ENCODE data around the gene SUFU. TPM values are rescaled to one million over a fixed set of nuclear protein-coding genes. Genes with fewer than 3 reads are reported as not detected.

Gene SUFU
- total and polyA plus RNA-seq, 2 of the 8 experiments (the other 6 are each of a cell fraction or from before 2014, with no cell fraction given): 7.0 to 10.8 TPM

DNA sequence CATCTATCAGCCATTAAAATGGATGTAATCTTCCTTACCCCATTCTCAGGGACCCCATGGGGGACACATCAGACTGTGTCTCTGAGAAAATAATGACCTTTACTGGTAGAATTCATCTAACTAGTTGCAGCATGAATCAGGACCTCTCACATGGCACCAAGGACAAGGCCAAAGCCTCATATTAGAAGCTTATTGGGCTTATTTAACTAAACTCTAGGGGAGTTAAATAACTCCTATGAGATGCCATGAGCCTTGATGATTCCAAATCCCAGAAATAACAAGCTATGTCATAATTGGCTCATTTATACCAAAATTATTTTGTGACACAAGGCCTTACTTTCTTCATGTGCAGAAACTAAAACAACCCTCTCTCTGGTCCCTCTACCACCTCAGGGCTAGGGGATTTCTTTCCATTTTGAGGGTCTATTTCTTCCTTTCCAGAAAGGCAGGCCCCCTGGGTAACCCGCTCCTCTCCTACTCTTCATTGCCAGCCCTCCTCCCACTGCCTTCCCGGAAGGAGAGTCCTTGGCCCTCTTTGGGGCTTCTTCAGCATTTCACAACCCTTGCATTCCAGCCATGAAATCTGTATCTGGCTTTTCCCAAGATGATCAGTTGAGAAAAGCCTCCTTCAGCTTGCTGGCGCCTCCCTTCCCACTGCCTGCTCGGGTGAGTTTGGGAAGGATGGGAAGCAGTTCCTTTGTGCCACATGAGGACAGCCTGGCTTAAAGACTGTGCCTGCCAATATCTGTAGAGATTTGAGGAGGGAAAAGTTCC lies 98.7 kb downstream of the SUFU start (continued):
- TF ChIP-seq SIN3A (conservative IDR thresholded peaks at IDR 0.05 in 1 of 2, IDR thresholded peaks at IDR 0.05 in 1 of 2; ENCODE audit: low read depth in 1 of 2, low read length in 2 of 2) (no peak), TAF1 (IDR thresholded peaks at IDR 0.05; ENCODE audit: low read depth, low read length) (no peak), SUZ12 (IDR thresholded peaks at IDR 0.05; ENCODE audit: low read length) (no peak)
- TF ChIP-seq, protein P1, sequence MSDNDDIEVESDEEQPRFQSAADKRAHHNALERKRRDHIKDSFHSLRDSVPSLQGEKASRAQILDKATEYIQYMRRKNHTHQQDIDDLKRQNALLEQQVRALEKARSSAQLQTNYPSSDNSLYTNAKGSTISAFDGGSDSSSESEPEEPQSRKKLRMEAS (IDR thresholded peaks at IDR 0.05): no peak
- TF ChIP-seq, protein P2, sequence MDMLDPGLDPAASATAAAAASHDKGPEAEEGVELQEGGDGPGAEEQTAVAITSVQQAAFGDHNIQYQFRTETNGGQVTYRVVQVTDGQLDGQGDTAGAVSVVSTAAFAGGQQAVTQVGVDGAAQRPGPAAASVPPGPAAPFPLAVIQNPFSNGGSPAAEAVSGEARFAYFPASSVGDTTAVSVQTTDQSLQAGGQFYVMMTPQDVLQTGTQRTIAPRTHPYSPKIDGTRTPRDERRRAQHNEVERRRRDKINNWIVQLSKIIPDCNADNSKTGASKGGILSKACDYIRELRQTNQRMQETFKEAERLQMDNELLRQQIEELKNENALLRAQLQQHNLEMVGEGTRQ (IDR thresholded peaks at IDR 0.05; ENCODE audit: low read length): no peak

All from H1 (cell line).